Measurements from ENCODE around the gene CTNNA3. TPM values are rescaled to one million over a fixed set of nuclear protein-coding genes. Genes with fewer than 3 reads are reported as not detected.

CTNNA3 gene
- total RNA-seq, 4 donors from 2014 or later = under 0.01 to 0.38 (median 0.27) TPM

GRCh38 chr10:66301078-66301477 lies 1394.9 kb downstream of the CTNNA3 start:
- TF ChIP-seq CTCF (IDR thresholded peaks at IDR 0.05; ENCODE audit: low read depth) = no peak

- no peak for TF ChIP-seq CTCF (IDR thresholded peaks at IDR 0.05; ENCODE audit: low read depth)
Observed at GRCh38 chr10:66295602-66296001, 1400.4 kb downstream of the CTNNA3 start.

- no peak for TF ChIP-seq CTCF (IDR thresholded peaks at IDR 0.05; ENCODE audit: low read depth)
Observed at GRCh38 chr10:66294538-66294937, 1401.5 kb downstream of the CTNNA3 start.

GRCh38 chr10:66292922-66293321 lies 1403.1 kb downstream of the CTNNA3 start:
- TF ChIP-seq CTCF (IDR thresholded peaks at IDR 0.05; ENCODE audit: low read depth) = no peak

- TF ChIP-seq CTCF (IDR thresholded peaks at IDR 0.05; ENCODE audit: low read depth) = no peak
Observed at GRCh38 chr10:66292456-66292855, 1403.5 kb downstream of the CTNNA3 start.

- TF ChIP-seq CTCF (IDR thresholded peaks at IDR 0.05; ENCODE audit: low read depth) = no peak
Observed at GRCh38 chr10:66291133-66291532, 1404.9 kb downstream of the CTNNA3 start.

- TF ChIP-seq CTCF (IDR thresholded peaks at IDR 0.05; ENCODE audit: low read depth) = no peak
Observed at GRCh38 chr10:66284621-66285020, 1411.4 kb downstream of the CTNNA3 start.

Data from subcutaneous adipose tissue (tissue), 4 donors.